ENCODE measurements around the gene ACSBG1. TPM values are rescaled to one million over a fixed set of nuclear protein-coding genes. Genes with fewer than 3 reads are reported as not detected.

ACSBG1 gene
- total RNA-seq, 2 experiments from 2014 or later, result not detected

- peaks cover 2% of the 10 kb centered on the region for H3K27me3 Mint-ChIP-seq (ENCODE audit: low read depth)
- no peaks in the 10 kb centered on the region for H3K4me1 Mint-ChIP-seq (ENCODE audit: low read depth)
- H3K4me3 Mint-ChIP-seq, result no peak overlapping the region
- H3K36me3 Mint-ChIP-seq (ENCODE audit: low read depth), result no peaks in the 10 kb centered on the region
- intact Hi-C loops (cut with micrococcal nuclease), result no loop called here
- CTCF ChIA-PET, result interaction anchor here (0.5 kb wide), 1 partner anchor 44 kb away, joined by 6 read pairs; no protein-coding TSS in a partner anchor
- DNase-seq, result no peak
- no peaks in the 10 kb centered on the region for H3K9me3 Mint-ChIP-seq
- H3K27ac Mint-ChIP-seq, result no peak overlapping the region
These were observed 21.6 kb downstream of the ACSBG1 start for GRCh38 chr15:78212546-78213424.

DNA sequence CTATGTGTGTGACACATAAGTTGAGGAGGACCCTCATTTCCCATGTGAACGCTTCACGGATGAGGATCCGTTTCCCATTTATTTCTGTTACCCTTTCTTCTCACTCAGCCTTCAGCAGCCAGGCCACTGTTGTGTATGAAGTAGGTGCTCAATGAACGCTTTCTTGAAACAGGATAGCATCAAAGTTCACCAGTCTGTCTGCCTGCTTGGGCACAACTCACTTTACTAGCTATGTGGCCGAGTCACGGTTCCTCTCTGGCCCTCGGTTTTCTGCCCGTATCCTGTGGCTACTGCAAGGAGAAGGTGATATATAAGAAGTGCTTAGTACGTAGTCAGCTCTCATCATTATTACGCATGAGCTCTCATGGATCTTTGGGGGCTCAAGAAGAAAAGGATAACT, 22.4 kb downstream of the ACSBG1 start:
- no peak overlapping the region for H3K27ac Mint-ChIP-seq
- intact Hi-C loops (cut with micrococcal nuclease), result no loop called here
- CTCF ChIA-PET, result interaction anchor here (0.5 kb wide), 1 partner anchor 43 kb away, joined by 6 read pairs; no protein-coding TSS in a partner anchor

GRCh38 chr15:78211189-78211921, 23.0 kb downstream of the ACSBG1 start:
- Mint-ChIP-seq H3K4me1 (ENCODE audit: low read depth) (no peaks in the 10 kb centered on the region), H3K36me3 (ENCODE audit: low read depth) (no peaks in the 10 kb centered on the region), H3K4me3 (no peak overlapping the region), H3K27me3 (ENCODE audit: low read depth) (peaks cover 2% of the 10 kb centered on the region), H3K27ac (no peak overlapping the region), H3K9me3 (no peaks in the 10 kb centered on the region)
- DNase-seq, result no peak
- intact Hi-C loops (cut with micrococcal nuclease), result no loop called here
- CTCF ChIA-PET, result interaction anchor here (1.1 kb wide), 1 partner anchor 16 kb away, joined by 4 read pairs; no protein-coding TSS in a partner anchor

More for the DNA sequence above, 22.4 kb downstream of the ACSBG1 start:
- H3K4me1 Mint-ChIP-seq (ENCODE audit: low read depth), result no peaks in the 10 kb centered on the region
- H3K4me3 Mint-ChIP-seq, result no peak overlapping the region
- H3K9me3 Mint-ChIP-seq, result no peaks in the 10 kb centered on the region
- H3K36me3 Mint-ChIP-seq (ENCODE audit: low read depth), result no peaks in the 10 kb centered on the region
- no peak for DNase-seq
- H3K27me3 Mint-ChIP-seq (ENCODE audit: low read depth), result peaks cover 2% of the 10 kb centered on the region

GRCh38 chr15:78210349-78210717, 24.0 kb downstream of the ACSBG1 start:
- intact Hi-C loops (cut with micrococcal nuclease), result no loop called here
- no peak for DNase-seq
- CTCF ChIA-PET, result no interaction called here
- Mint-ChIP-seq H3K36me3 (ENCODE audit: low read depth) (no peaks in the 10 kb centered on the region), H3K9me3 (no peaks in the 10 kb centered on the region), H3K27me3 (ENCODE audit: low read depth) (peaks cover 2% of the 10 kb centered on the region), H3K27ac (no peak overlapping the region), H3K4me3 (no peak overlapping the region), H3K4me1 (ENCODE audit: low read depth) (no peaks in the 10 kb centered on the region)

DNA sequence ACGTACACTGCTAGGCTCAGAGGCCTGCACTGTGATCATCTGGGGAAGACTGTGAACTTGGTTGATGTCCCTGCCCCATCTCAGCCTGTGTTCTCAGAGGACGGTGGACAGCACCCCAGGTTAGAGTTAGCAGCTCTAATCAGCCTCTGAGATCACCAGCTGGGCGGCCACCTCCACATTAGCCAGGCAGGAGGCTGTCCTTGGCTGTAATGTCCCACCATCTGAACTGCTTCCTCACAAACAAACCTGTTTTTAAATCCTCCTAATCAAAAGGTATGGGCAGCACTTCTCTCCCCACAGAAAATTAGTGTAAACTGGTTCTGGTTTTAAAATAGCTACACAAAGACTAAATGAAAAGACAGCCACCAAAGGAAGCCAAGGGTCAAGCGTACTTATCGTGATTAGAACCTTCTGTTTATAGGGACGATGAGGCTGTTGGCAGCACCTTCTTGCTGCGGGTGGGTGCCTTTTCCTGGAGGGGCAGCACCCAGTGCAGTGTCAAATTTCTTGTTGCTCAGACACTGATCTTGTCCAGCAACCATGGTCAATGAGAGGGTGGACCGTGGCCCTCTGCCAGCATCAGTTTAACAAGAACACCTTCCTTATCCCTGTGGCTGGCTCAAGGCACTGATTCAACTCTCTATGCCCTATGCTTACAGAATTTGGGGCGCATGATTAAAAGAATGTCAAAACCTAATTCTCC, 24.6 kb downstream of the ACSBG1 start:
- CTCF ChIA-PET, result no interaction called here
- no peak for DNase-seq
- Mint-ChIP-seq H3K27me3 (ENCODE audit: low read depth) (no peaks in the 10 kb centered on the region), H3K4me1 (ENCODE audit: low read depth) (no peaks in the 10 kb centered on the region), H3K4me3 (no peak overlapping the region), H3K27ac (no peak overlapping the region), H3K9me3 (no peaks in the 10 kb centered on the region), H3K36me3 (ENCODE audit: low read depth) (no peaks in the 10 kb centered on the region)
- intact Hi-C loops (cut with micrococcal nuclease), result no loop called here

DNA sequence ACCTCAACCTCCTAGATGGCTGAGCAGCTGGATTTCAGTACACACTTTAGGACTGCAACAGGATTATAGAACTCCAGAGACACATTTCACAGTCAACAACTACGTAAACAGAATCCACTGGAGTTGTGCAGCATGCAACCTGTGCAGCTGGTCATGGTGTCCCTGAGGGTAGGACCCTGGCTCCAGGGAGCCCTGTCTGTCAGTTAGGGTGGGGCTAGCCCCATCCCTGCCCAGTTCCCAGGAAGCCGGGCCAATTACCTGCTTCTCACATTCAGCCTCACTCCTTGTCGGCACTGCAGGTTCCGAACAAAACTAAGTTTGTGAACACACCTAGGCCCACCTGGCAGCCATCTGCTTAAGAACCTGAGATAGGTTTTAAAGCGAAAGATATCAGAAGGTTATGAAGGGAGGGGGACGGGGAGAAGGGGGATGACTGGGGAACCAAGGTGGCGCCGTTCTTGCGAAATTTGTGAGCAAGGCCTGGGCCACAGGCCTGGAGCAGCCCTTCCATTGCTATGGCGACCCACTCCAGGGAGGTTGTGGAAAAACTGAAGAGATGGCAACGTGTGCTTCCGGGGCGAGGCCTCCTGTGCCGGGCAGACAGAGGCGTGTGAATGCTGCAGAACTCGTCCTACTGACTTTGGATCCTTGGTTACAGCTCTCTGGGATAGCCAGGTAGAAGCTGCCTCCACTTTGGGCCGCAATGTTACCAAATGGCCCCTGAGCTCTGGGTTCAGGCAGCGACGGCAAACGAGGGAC, 25.3 kb downstream of the ACSBG1 start:
- H3K9me3 Mint-ChIP-seq, result no peaks in the 10 kb centered on the region
- CTCF ChIA-PET, result interaction anchor here (0.5 kb wide), 1 partner anchor 32 kb away, joined by 3 read pairs; no protein-coding TSS in a partner anchor

GRCh38 chr15:78208341-78208844, 26.0 kb downstream of the ACSBG1 start:
- CTCF ChIA-PET, result interaction anchor here (0.5 kb wide), 1 partner anchor 32 kb away, joined by 3 read pairs; no protein-coding TSS in a partner anchor
- Mint-ChIP-seq H3K27ac (no peak overlapping the region), H3K9me3 (no peaks in the 10 kb centered on the region), H3K4me3 (no peak overlapping the region), H3K36me3 (ENCODE audit: low read depth) (no peaks in the 10 kb centered on the region), H3K4me1 (ENCODE audit: low read depth) (no peaks in the 10 kb centered on the region), H3K27me3 (ENCODE audit: low read depth) (no peaks in the 10 kb centered on the region)
- DNase-seq, result no peak
- intact Hi-C loops (cut with micrococcal nuclease), result no loop called here

More for the DNA sequence above, 25.3 kb downstream of the ACSBG1 start:
- Mint-ChIP-seq H3K27ac (no peak overlapping the region), H3K4me1 (ENCODE audit: low read depth) (no peaks in the 10 kb centered on the region), H3K4me3 (no peak overlapping the region), H3K36me3 (ENCODE audit: low read depth) (no peaks in the 10 kb centered on the region), H3K27me3 (ENCODE audit: low read depth) (no peaks in the 10 kb centered on the region)
- DNase-seq, result no peak
- intact Hi-C loops (cut with micrococcal nuclease), result no loop called here

- Mint-ChIP-seq H3K4me1 (ENCODE audit: low read depth) (no peaks in the 10 kb centered on the region), H3K36me3 (ENCODE audit: low read depth) (no peaks in the 10 kb centered on the region), H3K4me3 (no peak overlapping the region), H3K9me3 (no peaks in the 10 kb centered on the region), H3K27ac (no peak overlapping the region), H3K27me3 (ENCODE audit: low read depth) (no peaks in the 10 kb centered on the region)
- DNase-seq, result no peak
- CTCF ChIA-PET, result no interaction called here
- intact Hi-C loops (cut with micrococcal nuclease), result no loop called here
These were observed 26.6 kb downstream of the ACSBG1 start for GRCh38 chr15:78207641-78208340.

- intact Hi-C loops (cut with micrococcal nuclease), result no loop called here
- H3K27ac Mint-ChIP-seq, result no peak overlapping the region
- CTCF ChIA-PET, result no interaction called here
These were observed 27.3 kb downstream of the ACSBG1 start for GRCh38 chr15:78207110-78207458.

DNA sequence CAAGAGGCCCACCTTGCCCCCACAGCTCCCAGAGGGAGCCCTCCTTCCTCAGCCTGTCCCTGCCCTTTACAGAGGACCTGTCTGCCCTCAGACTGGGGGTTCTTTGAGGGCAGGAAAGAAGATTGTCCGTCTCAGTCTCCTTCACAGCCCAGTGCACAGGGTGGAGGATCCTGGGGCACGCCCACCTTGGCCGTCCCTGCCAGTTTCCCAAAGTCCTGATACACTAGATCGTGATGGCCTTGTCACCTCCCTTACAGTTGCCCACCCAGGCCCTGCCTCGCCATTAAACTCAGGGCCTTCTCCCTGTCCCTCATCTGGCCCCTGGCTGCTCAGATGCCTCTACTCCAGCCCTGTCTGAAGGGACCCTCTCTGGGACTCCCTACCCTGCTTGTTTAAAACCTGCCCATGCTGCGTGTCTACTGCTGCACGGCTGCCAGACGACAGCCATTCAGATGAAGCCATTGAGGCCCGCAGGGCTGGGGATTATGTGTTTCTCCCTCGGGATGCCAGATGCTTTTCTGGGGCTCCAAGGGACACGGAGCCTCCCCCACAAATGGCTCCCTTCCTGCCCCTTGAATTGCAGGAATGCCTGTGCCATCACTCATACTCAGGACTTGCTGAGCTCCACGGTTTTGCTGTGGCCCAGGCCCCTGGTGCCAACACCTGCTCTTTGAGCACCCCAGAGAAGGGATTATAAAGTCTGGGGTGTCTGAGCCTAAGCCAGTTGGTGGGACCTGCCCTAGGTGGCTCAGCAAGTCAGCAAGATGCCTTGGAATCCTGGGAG, 27.8 kb downstream of the ACSBG1 start:
- H3K27ac Mint-ChIP-seq, result no peak overlapping the region
- CTCF ChIA-PET, result interaction anchor here (1.2 to 3.6 kb wide), 2 partner anchors 11 to 29 kb away, joined by 4 to 16 read pairs; no protein-coding TSS in a partner anchor
- no peak overlapping the region for H3K4me3 Mint-ChIP-seq
- no peaks in the 10 kb centered on the region for H3K27me3 Mint-ChIP-seq (ENCODE audit: low read depth)
- H3K36me3 Mint-ChIP-seq (ENCODE audit: low read depth), result no peaks in the 10 kb centered on the region
- H3K4me1 Mint-ChIP-seq (ENCODE audit: low read depth), result no peaks in the 10 kb centered on the region
- no peak for DNase-seq
- intact Hi-C loops (cut with micrococcal nuclease), result no loop called here
- H3K9me3 Mint-ChIP-seq, result no peaks in the 10 kb centered on the region

More at GRCh38 chr15:78207110-78207458, 27.3 kb downstream of the ACSBG1 start:
- no peak for DNase-seq
- Mint-ChIP-seq H3K36me3 (ENCODE audit: low read depth) (no peaks in the 10 kb centered on the region), H3K4me3 (no peak overlapping the region), H3K27me3 (ENCODE audit: low read depth) (no peaks in the 10 kb centered on the region), H3K9me3 (no peaks in the 10 kb centered on the region), H3K4me1 (ENCODE audit: low read depth) (no peaks in the 10 kb centered on the region)
